H1 (cell line): ENCODE measurements around the gene COX6A1. TPM values are rescaled to one million over a fixed set of nuclear protein-coding genes. Genes with fewer than 3 reads are reported as not detected.

Experiments used
- CTCF ChIA-PET: fragments of 300-600 bp; sonication (Branson Sonifier 250); formaldehyde crosslinking; loops from one replicate; lab custom pipeline; 2021; ENCODE audit not compliant: partially characterized antibody; lab: Charles Lee
- POLR2A ChIA-PET: fragments of 300-600 bp; sonication (Branson Sonifier 250); formaldehyde crosslinking; loops from one replicate; lab custom pipeline; 2021; ENCODE audit warnings: inconsistent platforms; ENCODE audit not compliant: partially characterized antibody; lab: Charles Lee
- DNase-seq, 2 experiments: peaks; one replicate each; pipeline versions ENCODE4 v3.0.0 to v3.0.0-alpha.2; 2010 to 2022; ENCODE audit warnings: low spot score in 2 of 2, low read depth in 1 of 2, mixed read lengths in 1 of 2
- FAIRE-seq: peaks from 2 replicates; lab custom pipeline; 2011; peaks lifted over from hg19 to GRCh38; lab: Jason Lieb, UNC
- H2AFZ ChIP-seq: 2 replicates; pipeline ENCODE4 v1.8.1; 2012; ENCODE audit warnings: low read length, inconsistent platforms
- H2AK5ac ChIP-seq: 2 replicates; pipeline ENCODE4 v1.6.1; 2013; ENCODE audit warnings: low read depth, low read length
- H2BK120ac ChIP-seq: replicated peaks from 2 replicates; pipeline ENCODE3; 2013; ENCODE audit warnings: low read depth, low read length, inconsistent platforms
- H2BK12ac ChIP-seq: 2 replicates; pipeline ENCODE4 v1.6.1; 2013; ENCODE audit warnings: low read depth, low read length
- H2BK15ac ChIP-seq: 2 replicates; pipeline ENCODE4 v1.6.1; 2013; ENCODE audit warnings: low read length
- H2BK20ac ChIP-seq: 2 replicates; pipeline ENCODE4 v1.6.1; 2013; ENCODE audit warnings: low read length
- H2BK5ac ChIP-seq: 2 replicates; pipeline ENCODE4 v1.6.1; 2013; ENCODE audit warnings: low read depth, low read length
- H3K14ac ChIP-seq: 2 replicates; pipeline ENCODE4 v1.6.1; 2013; ENCODE audit warnings: inconsistent platforms; ENCODE audit not compliant: insufficient read length
- H3K18ac ChIP-seq: 2 replicates; pipeline ENCODE4 v1.6.1; 2013; ENCODE audit warnings: low read length; ENCODE audit errors: extremely low read depth
- H3K23ac ChIP-seq: 2 replicates; pipeline ENCODE4 v1.6.1; 2013; ENCODE audit warnings: inconsistent platforms; ENCODE audit not compliant: insufficient read length
- H3K23me2 ChIP-seq: 2 replicates; pipeline ENCODE4 v1.6.1; 2013; ENCODE audit warnings: low read depth, low read length
- H3K27ac ChIP-seq: 2 replicates; pipeline ENCODE4 v1.6.1; 2011; ENCODE audit warnings: low read depth, low read length, inconsistent platforms
- H3K27me3 ChIP-seq, 4 experiments: replicated peaks in 1 of 4; 1 replicate in 1 of 4; 2 replicates in 3 of 4; pipeline versions ENCODE4 v1.6.1 to v1.8.1; 2011 to 2013; ENCODE audit warnings: low read length in 3 of 4, mild to moderate bottlenecking in 3 of 4, inconsistent platforms in 2 of 4, mixed read lengths in 2 of 4, moderate library complexity in 1 of 4; ENCODE audit not compliant: control insufficient read depth in 3 of 4, insufficient read depth in 3 of 4; ENCODE audit errors: extremely low read depth in 1 of 4
- H3K36me3 ChIP-seq, 4 experiments: 2 replicates each; pipeline versions ENCODE4 v1.6.1 to v1.8.1; 2011 to 2013; ENCODE audit warnings: mild to moderate bottlenecking in 4 of 4, low read length in 3 of 4, moderate library complexity in 2 of 4, control low read depth in 1 of 4, inconsistent platforms in 1 of 4; ENCODE audit not compliant: insufficient read depth in 4 of 4, control insufficient read depth in 2 of 4
- H3K4ac ChIP-seq: replicated peaks from 2 replicates; pipeline ENCODE3; 2013; ENCODE audit warnings: low read length, low read depth, mixed read lengths, inconsistent platforms; ENCODE audit not compliant: insufficient read length
- H3K4me1 ChIP-seq, 4 experiments: replicated peaks in 1 of 4; 1 replicate in 1 of 4; 2 replicates in 3 of 4; pipeline versions ENCODE4 v1.6.1 to v1.8.1; 2011 to 2013; ENCODE audit warnings: low read length in 3 of 4, inconsistent platforms in 2 of 4, mixed read lengths in 1 of 4; ENCODE audit not compliant: insufficient read depth in 4 of 4, control insufficient read depth in 3 of 4
- H3K4me2 ChIP-seq, 2 experiments: 2 replicates each; pipeline versions ENCODE4 v1.6.1 to v1.8.1; 2011 to 2013; ENCODE audit warnings: low read depth in 2 of 2, low read length in 2 of 2, control low read depth in 1 of 2, inconsistent platforms in 1 of 2, mild to moderate bottlenecking in 1 of 2; ENCODE audit not compliant: insufficient read depth in 1 of 2
- H3K4me3 ChIP-seq, 4 experiments: fragments of 200-600, 300-600 bp in 1 of 4; sonication (generic), shearing (Covaris generic), sonication (Bioruptor Twin) in 1 of 4; 2 replicates each; pipeline versions ENCODE4 v1.5.1 to v1.8.1; 2011 to 2016; ENCODE audit warnings: low read length in 4 of 4, low read depth in 3 of 4, control low read depth in 2 of 4, inconsistent platforms in 2 of 4, mild to moderate bottlenecking in 2 of 4, mixed read lengths in 1 of 4, moderate library complexity in 1 of 4; ENCODE audit not compliant: insufficient read depth in 2 of 4; ENCODE audit errors: extremely low read depth in 1 of 4
- H3K56ac ChIP-seq: replicated peaks from 2 replicates; pipeline ENCODE3; 2013; ENCODE audit warnings: low read depth, mild to moderate bottlenecking, mixed read lengths, low read length, inconsistent platforms; ENCODE audit not compliant: insufficient read length
- H3K79me1 ChIP-seq: 2 replicates; pipeline ENCODE4 v1.6.1; 2013; ENCODE audit warnings: low read depth, low read length, control low read depth
- H3K79me2 ChIP-seq, 2 experiments: 2 replicates each; pipeline versions ENCODE4 v1.6.1 to v1.8.1; 2012 to 2013; ENCODE audit warnings: low read length in 2 of 2, mild to moderate bottlenecking in 2 of 2, inconsistent platforms in 1 of 2; ENCODE audit not compliant: insufficient read depth in 2 of 2, control insufficient read depth in 1 of 2
- H3K9ac ChIP-seq, 4 experiments: replicated peaks in 1 of 4; 1 replicate in 1 of 4; 2 replicates in 3 of 4; pipeline versions ENCODE4 v1.6.1 to v1.8.1; 2011 to 2013; ENCODE audit warnings: low read depth in 3 of 4, low read length in 3 of 4, control low read depth in 2 of 4, mild to moderate bottlenecking in 2 of 4, moderate library complexity in 2 of 4, inconsistent platforms in 1 of 4; ENCODE audit errors: extremely low read depth in 1 of 4
- H3K9me3 ChIP-seq, 2 experiments: 2 replicates each; pipeline versions ENCODE4 v1.6.1 to v1.8.1; 2012 to 2013; ENCODE audit warnings: mild to moderate bottlenecking in 2 of 2, moderate library complexity in 2 of 2, control low read depth in 1 of 2, inconsistent platforms in 1 of 2, low read depth in 1 of 2, low read length in 1 of 2, mixed read lengths in 1 of 2; ENCODE audit not compliant: insufficient read depth in 2 of 2
- H4K20me1 ChIP-seq, 2 experiments: replicated peaks in 1 of 2; 2 replicates each; pipeline versions ENCODE3 to v1.8.1; 2011 to 2013; ENCODE audit warnings: inconsistent platforms in 2 of 2, low read length in 2 of 2, mild to moderate bottlenecking in 1 of 2; ENCODE audit not compliant: insufficient read depth in 2 of 2, control insufficient read depth in 1 of 2
- H4K5ac ChIP-seq: 2 replicates; pipeline ENCODE4 v1.6.1; 2013; ENCODE audit warnings: low read length, low read depth, mixed read lengths, inconsistent platforms; ENCODE audit not compliant: insufficient read length
- H4K8ac ChIP-seq: 2 replicates; pipeline ENCODE4 v1.8.0; 2013; ENCODE audit warnings: mild to moderate bottlenecking, moderate library complexity, low read length, inconsistent platforms; ENCODE audit not compliant: insufficient read depth; ENCODE audit errors: extremely low read depth
- H4K91ac ChIP-seq: replicated peaks from 2 replicates; pipeline ENCODE3; 2013; ENCODE audit warnings: low read length, mixed read lengths, inconsistent platforms; ENCODE audit not compliant: insufficient read length
- CHD1 ChIP-seq: IDR thresholded peaks from 2 replicates; pipeline ENCODE4 v1.6.1; 2012; ENCODE audit warnings: low read depth, low read length, improper control_type of control experiment
- CREB1 ChIP-seq: IDR thresholded peaks from 2 replicates; pipeline ENCODE4 v1.6.1; 2012; ENCODE audit warnings: inconsistent platforms
- MAFK ChIP-seq: IDR thresholded peaks from 2 replicates; pipeline ENCODE4 v1.6.1; 2012; ENCODE audit warnings: low read depth, mild to moderate bottlenecking, improper control_type of control experiment, low read length
- NRF1 ChIP-seq: IDR thresholded peaks from 2 replicates; pipeline ENCODE4 v1.6.1; 2011; ENCODE audit warnings: mild to moderate bottlenecking, low read depth, low read length, improper control_type of control experiment
- PHF8 ChIP-seq: fragments of 200-600 bp; sonication (generic); conservative IDR thresholded peaks from 2 replicates; pipeline ENCODE4 v1.7.1; 2012; ENCODE audit warnings: low read depth, mild to moderate bottlenecking, inconsistent platforms, low read length, moderate library complexity
- RBBP5 ChIP-seq: IDR thresholded peaks from 2 replicates; pipeline ENCODE4 v1.7.1; 2012; ENCODE audit warnings: low read depth, mild to moderate bottlenecking, inconsistent platforms, low read length, moderate library complexity, borderline replicate concordance
- SIRT6 ChIP-seq: IDR thresholded peaks from one replicate; pipeline ENCODE4 v1.7.1; 2012; ENCODE audit warnings: low read length, inconsistent platforms
- SP4 ChIP-seq: IDR thresholded peaks from 2 replicates; pipeline ENCODE4 v1.6.1; 2012; ENCODE audit warnings: low read length, inconsistent platforms
- ZNF274 ChIP-seq: IDR thresholded peaks from 2 replicates; pipeline ENCODE4 v1.7.0; 2012; ENCODE audit warnings: low read length, borderline replicate concordance; ENCODE audit errors: extremely low read depth
- WGBS, 2 experiments: shearing (Covaris generic) in 1 of 2; methylation state at CpG; one replicate each; pipeline versions ENCODE4 v1.1.6 to v1.1.7; 2013 to 2015; ENCODE audit warnings: low lambda C conversion rate in 2 of 2, mixed read lengths in 2 of 2, inconsistent platforms in 1 of 2, low coverage in 1 of 2, missing lambda C conversion rate in 1 of 2; ENCODE audit not compliant: insufficient replicate concordance in 2 of 2, insufficient coverage in 1 of 2, insufficient read length in 1 of 2; ENCODE audit errors: extremely low coverage in 1 of 2, missing lambda C conversion rate in 1 of 2; 5-methylcytosine and 5-hydroxymethylcytosine counted together
- polyA plus RNA-seq, 7 experiments: library from polyadenylated mRNA; depleted of rRNA in 3 of 7; stranded (reverse) in 5 of 7; unstranded in 2 of 7; fragments of >200 nt in 5 of 7; fragments of 200-250 nt in 2 of 7; gene quantifications; 1 replicate in 5 of 7; 2 replicates in 1 of 7; 4 replicates in 1 of 7; pipeline versions ENCODE4 v1.2.1 to v1.2.3, GENCODE V29; 2011 to 2013; ENCODE audit warnings: missing spikeins in 2 of 7, mixed read lengths in 2 of 7
- total RNA-seq: library from RNA; stranded (reverse); fragmentation: NEBNext Ultra II Directional; extraction: Animal tissue kit (Norgen Biotek cat#: 25700); gene quantifications from 2 replicates; pipeline ENCODE4 v1.2.1, GENCODE V29; 2021
- TF ChIP-seq, protein P1 (sequence below), 3 experiments: IDR thresholded peaks; 1 replicate in 2 of 3; 2 replicates in 1 of 3; pipeline versions ENCODE4 v1.5.1 to v1.6.1; 2011; ENCODE audit warnings: low read length in 3 of 3, mild to moderate bottlenecking in 3 of 3, inconsistent platforms in 2 of 3, low read depth in 1 of 3, moderate library complexity in 1 of 3; ENCODE audit not compliant: insufficient read depth in 1 of 3; ENCODE audit errors: control extremely low read depth in 1 of 3
- TF ChIP-seq, protein P2 (sequence below): IDR thresholded peaks from 2 replicates; pipeline ENCODE4 v1.6.1; 2012; ENCODE audit warnings: inconsistent platforms

COX6A1 gene
- total and polyA plus RNA-seq, 2 of the 8 experiments (the other 6 are each of a cell fraction or from before 2014, with no cell fraction given) = 437 to 2,792 TPM

DNA sequence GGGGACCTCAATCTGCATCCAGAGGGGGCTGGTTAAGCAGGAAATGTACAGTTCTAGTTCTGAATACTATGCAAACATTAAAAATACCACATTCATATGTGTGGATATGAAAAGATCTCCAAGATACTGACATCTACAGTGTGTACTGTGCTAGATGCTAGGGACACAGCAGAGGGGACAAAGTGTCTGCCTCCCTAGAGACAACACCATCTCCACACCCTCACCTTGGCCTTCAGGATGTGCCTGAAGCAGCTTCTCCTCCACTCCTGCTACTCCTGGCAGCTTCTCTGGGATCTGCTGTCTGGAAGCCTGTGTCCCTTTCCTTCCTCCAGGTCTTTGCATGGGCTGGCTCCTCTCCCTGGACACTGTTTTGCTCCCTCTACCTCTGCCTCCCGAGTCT lies 42.3 kb downstream of the COX6A1 start:
- Histone ChIP-seq H2BK120ac (no peak overlapping the region), H3K4ac (no peak overlapping the region), H4K20me1 (peaks cover 0 to 1% of the 10 kb centered on the region in 2 experiments), H2BK12ac (peak overlapping the region; percentile 86; the same call in 1 of the 2 replicates), H3K27me3 (no peaks in the 10 kb centered on the region), H2BK5ac (no peak overlapping the region), H2AFZ (no peak overlapping the region), H2BK15ac (no peak overlapping the region), H3K4me3 (no peak overlapping the region), H3K56ac (no peak overlapping the region), H2BK20ac (no peak overlapping the region), H4K8ac (no peak overlapping the region), H4K91ac (no peak overlapping the region), H3K36me3 (no peaks in the 10 kb centered on the region), H3K9me3 (no peaks in the 10 kb centered on the region), H3K27ac (no peak overlapping the region), H3K23ac (no peak overlapping the region), H3K79me2 (no peaks in the 10 kb centered on the region), H3K9ac (no peak overlapping the region), H3K23me2 (no peaks in the 10 kb centered on the region), H3K4me2 (no peak overlapping the region), H3K14ac (no peak overlapping the region), H4K5ac (no peak overlapping the region), H3K4me1 (peaks cover 0 to 5% (median 0%) of the 10 kb centered on the region in 4 experiments; a peak in 1 of 7 replicates), H3K18ac (no peak overlapping the region), H2AK5ac (no peak overlapping the region), H3K79me1 (peaks cover 2% of the 10 kb centered on the region; the same call in 1 of the 2 replicates)
- 91% methylated on average over 1 of the region's 1 CpG; no CpG with 5 or more reads in 1 of the 2 experiments for whole genome bisulfite sequencing, 2 experiments
- no peak for DNase-seq
- TF ChIP-seq PHF8 (no peak), MAFK (no peak), SP4 (no peak), ZNF274 (no peak), RBBP5 (no peak), CHD1 (no peak), SIRT6 (no peak), NRF1 (no peak), CREB1 (no peak)
- TF ChIP-seq, protein P1, sequence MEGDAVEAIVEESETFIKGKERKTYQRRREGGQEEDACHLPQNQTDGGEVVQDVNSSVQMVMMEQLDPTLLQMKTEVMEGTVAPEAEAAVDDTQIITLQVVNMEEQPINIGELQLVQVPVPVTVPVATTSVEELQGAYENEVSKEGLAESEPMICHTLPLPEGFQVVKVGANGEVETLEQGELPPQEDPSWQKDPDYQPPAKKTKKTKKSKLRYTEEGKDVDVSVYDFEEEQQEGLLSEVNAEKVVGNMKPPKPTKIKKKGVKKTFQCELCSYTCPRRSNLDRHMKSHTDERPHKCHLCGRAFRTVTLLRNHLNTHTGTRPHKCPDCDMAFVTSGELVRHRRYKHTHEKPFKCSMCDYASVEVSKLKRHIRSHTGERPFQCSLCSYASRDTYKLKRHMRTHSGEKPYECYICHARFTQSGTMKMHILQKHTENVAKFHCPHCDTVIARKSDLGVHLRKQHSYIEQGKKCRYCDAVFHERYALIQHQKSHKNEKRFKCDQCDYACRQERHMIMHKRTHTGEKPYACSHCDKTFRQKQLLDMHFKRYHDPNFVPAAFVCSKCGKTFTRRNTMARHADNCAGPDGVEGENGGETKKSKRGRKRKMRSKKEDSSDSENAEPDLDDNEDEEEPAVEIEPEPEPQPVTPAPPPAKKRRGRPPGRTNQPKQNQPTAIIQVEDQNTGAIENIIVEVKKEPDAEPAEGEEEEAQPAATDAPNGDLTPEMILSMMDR (IDR thresholded peaks at IDR 0.05; ENCODE audit: control extremely low read depth in 1 of 3, insufficient read depth in 1 of 3, low read depth in 1 of 3, low read length in 3 of 3) = no peak
- TF ChIP-seq, protein P2, sequence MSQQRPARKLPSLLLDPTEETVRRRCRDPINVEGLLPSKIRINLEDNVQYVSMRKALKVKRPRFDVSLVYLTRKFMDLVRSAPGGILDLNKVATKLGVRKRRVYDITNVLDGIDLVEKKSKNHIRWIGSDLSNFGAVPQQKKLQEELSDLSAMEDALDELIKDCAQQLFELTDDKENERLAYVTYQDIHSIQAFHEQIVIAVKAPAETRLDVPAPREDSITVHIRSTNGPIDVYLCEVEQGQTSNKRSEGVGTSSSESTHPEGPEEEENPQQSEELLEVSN = no peak
- ChIA-PET POLR2A (interaction anchor here (0.6 to 4.2 kb wide), 11 partner anchors 10 to 279 kb away, joined by 3 to 25 read pairs (median 4); partner anchors contain the start of genes DYNLL1, RPLP0 and SRSF9), CTCF (interaction anchor here (0.6 to 1.9 kb wide), 5 partner anchors 10 to 48 kb away, joined by 3 to 5 read pairs (median 4); partner anchors contain the start of gene DYNLL1)
- no peak for FAIRE-seq
